Neural progenitor cell (in vitro differentiated cells): ENCODE results near the gene PNCK.

ENCODE experiments used
- CTCF ChIP-seq: fragments of 200-600 bp; sonication (generic); IDR thresholded peaks from 2 replicates; pipeline ENCODE4 v1.5.1; 2017; ENCODE audit warnings: antibody characterized with exemption, mild to moderate bottlenecking
- EZH2 ChIP-seq: fragments of 200-600 bp; sonication (generic); IDR thresholded peaks from 2 replicates; pipeline ENCODE4 v1.6.1; 2017; ENCODE audit warnings: antibody characterized with exemption, mild to moderate bottlenecking, moderate library complexity
- EZH2phosphoT487 ChIP-seq: fragments of 200-600 bp; sonication (generic); IDR thresholded peaks from 2 replicates; pipeline ENCODE4 v1.6.1; 2017; ENCODE audit warnings: antibody characterized with exemption

GRCh38 chrX:153700967-153701366, 27.4 kb upstream of the PNCK start:
- TF ChIP-seq CTCF (no peak), EZH2 (no peak), EZH2phosphoT487 (no peak)
